Natural killer cell treated with Interleukin-12 subunit alpha and Interleukin-12 subunit beta and Interleukin-15 and Interleukin-18, amount 100 ng/mL, for 72 hours (primary cell): ENCODE data around the gene GNAQ. TPM values are rescaled to one million over a fixed set of nuclear protein-coding genes. Genes with fewer than 3 reads are reported as not detected.

Experiments used
- ATAC-seq, 2 donors: fragments of 150-1000 bp; cut with Tn5 transposase in 1 of 2; sonication (Bioruptor Pico), chemical (Tn5 transposase) in 1 of 2; 2 replicates each; pipeline ENCODE4 v1.10.0; 2021
- DNase-seq: peaks from one replicate; pipeline ENCODE4 v3.0.0; 2022; ENCODE audit warnings: low spot score
- H3K27ac Mint-ChIP-seq, 2 donors: 1 replicate in 1 of 2; 2 replicates in 1 of 2; pipeline ENCODE4 v1.8.0; 2022; ENCODE audit warnings: mixed read lengths in 2 of 2, mild to moderate bottlenecking in 1 of 2, moderate library complexity in 1 of 2
- H3K27me3 Mint-ChIP-seq, 2 donors: 1 replicate in 1 of 2; 2 replicates in 1 of 2; pipeline ENCODE4 v1.8.0; 2022; ENCODE audit warnings: mixed read lengths in 2 of 2
- H3K36me3 Mint-ChIP-seq: one replicate; pipeline ENCODE4 v1.8.0; 2022; ENCODE audit warnings: mixed read lengths
- H3K4me1 Mint-ChIP-seq, 2 donors: 1 replicate in 1 of 2; 2 replicates in 1 of 2; pipeline ENCODE4 v1.8.0; 2022; ENCODE audit warnings: low read depth in 2 of 2, mixed read lengths in 2 of 2, mild to moderate bottlenecking in 1 of 2
- H3K4me3 Mint-ChIP-seq: one replicate; pipeline ENCODE4 v1.8.0; 2022; ENCODE audit warnings: mixed read lengths
- H3K9me3 Mint-ChIP-seq: 2 replicates; pipeline ENCODE4 v1.8.0; 2022; ENCODE audit warnings: mixed read lengths
- total RNA-seq, 2 donors: library from RNA; stranded (reverse); gene quantifications; one replicate each; pipeline ENCODE4 v1.2.3, GENCODE V29; 2022

GNAQ gene
- total RNA-seq, 2 donors from 2014 or later, result 21.1 to 39.4 TPM

DNA sequence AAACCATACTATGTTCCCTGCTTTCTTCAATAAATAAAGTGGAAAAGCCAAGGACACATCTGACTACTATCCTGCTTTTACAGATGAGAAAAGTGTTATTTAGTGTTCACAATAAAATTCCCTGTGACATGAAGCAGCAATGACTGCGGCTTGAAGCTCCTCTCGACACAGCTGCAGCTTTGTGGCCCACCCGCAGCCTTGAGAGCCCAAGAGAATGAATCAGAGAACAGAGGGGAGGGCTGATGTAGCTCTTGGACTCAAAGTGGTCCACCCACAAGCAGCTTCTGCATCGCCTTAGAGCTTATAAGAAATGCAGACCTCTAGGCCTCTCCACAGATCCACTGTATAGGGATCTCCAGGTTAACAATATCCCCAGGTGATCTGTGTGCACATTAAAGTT is 202.2 kb downstream of the GNAQ start:
- ATAC-seq, result no peak
- no peak for DNase-seq
- H3K36me3 Mint-ChIP-seq, result no peaks in the 10 kb centered on the region
- no peak overlapping the region for H3K27ac Mint-ChIP-seq
- no peaks in the 10 kb centered on the region for H3K9me3 Mint-ChIP-seq
- peaks cover 0 to 3% of the 10 kb centered on the region in 2 donors for H3K27me3 Mint-ChIP-seq
- no peak overlapping the region for H3K4me3 Mint-ChIP-seq
- H3K4me1 Mint-ChIP-seq, result peaks cover 37% of the 10 kb centered on the region in 2 donors

GRCh38 chr9:77827104-77827784 is 204.4 kb downstream of the GNAQ start:
- ATAC-seq (no peak), DNase-seq (no peak)
- Mint-ChIP-seq H3K4me1 (peaks cover 35 to 36% of the 10 kb centered on the region in 2 donors), H3K4me3 (peak overlapping the region; percentile 1), H3K9me3 (no peaks in the 10 kb centered on the region), H3K27ac (peak overlapping the region in 1 of 2 donors; percentile 69), H3K36me3 (no peaks in the 10 kb centered on the region), H3K27me3 (peaks cover 0 to 3% of the 10 kb centered on the region in 2 donors)

- H3K36me3 Mint-ChIP-seq, result no peaks in the 10 kb centered on the region
- DNase-seq (no peak), ATAC-seq (no peak)
- H3K4me1 Mint-ChIP-seq, result peaks cover 29 to 31% of the 10 kb centered on the region in 2 donors
- H3K27me3 Mint-ChIP-seq, result no peaks in the 10 kb centered on the region
- no peaks in the 10 kb centered on the region for H3K9me3 Mint-ChIP-seq
- H3K4me3 Mint-ChIP-seq, result no peak overlapping the region
- H3K27ac Mint-ChIP-seq, result no peak overlapping the region
Measured at GRCh38 chr9:77826621-77827020, 205.0 kb downstream of the GNAQ start.

DNA sequence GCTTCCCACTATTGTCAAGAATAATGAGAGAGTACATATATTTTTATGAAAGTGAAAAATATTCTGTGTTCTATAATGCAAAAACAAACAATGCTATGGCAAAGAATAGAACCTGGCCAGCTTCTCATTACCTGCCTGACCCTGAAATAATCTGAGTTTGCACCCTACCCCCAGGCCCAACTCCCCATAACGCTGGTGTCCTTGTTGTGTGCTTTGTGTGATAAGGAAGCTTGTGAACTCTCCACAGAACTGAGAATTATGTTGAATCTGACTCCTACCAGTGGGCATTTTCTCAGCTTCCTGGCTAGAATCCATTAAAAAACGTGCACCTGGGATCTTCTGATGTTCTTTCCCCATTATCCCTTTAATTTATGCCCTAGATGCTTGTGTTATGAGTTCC is 205.5 kb downstream of the GNAQ start:
- H3K27ac Mint-ChIP-seq, result no peak overlapping the region
- no peaks in the 10 kb centered on the region for H3K9me3 Mint-ChIP-seq
- no peaks in the 10 kb centered on the region for H3K36me3 Mint-ChIP-seq
- peaks cover 28 to 31% of the 10 kb centered on the region in 2 donors for H3K4me1 Mint-ChIP-seq
- no peaks in the 10 kb centered on the region for H3K27me3 Mint-ChIP-seq
- DNase-seq, result no peak
- no peak for ATAC-seq
- no peak overlapping the region for H3K4me3 Mint-ChIP-seq

- ATAC-seq (no peak), DNase-seq (no peak)
- Mint-ChIP-seq H3K9me3 (no peaks in the 10 kb centered on the region), H3K4me1 (peaks cover 23 to 26% of the 10 kb centered on the region in 2 donors), H3K27me3 (no peaks in the 10 kb centered on the region), H3K36me3 (no peaks in the 10 kb centered on the region), H3K27ac (no peak overlapping the region), H3K4me3 (no peak overlapping the region)
Measured at GRCh38 chr9:77825361-77825760, 206.2 kb downstream of the GNAQ start.

DNA sequence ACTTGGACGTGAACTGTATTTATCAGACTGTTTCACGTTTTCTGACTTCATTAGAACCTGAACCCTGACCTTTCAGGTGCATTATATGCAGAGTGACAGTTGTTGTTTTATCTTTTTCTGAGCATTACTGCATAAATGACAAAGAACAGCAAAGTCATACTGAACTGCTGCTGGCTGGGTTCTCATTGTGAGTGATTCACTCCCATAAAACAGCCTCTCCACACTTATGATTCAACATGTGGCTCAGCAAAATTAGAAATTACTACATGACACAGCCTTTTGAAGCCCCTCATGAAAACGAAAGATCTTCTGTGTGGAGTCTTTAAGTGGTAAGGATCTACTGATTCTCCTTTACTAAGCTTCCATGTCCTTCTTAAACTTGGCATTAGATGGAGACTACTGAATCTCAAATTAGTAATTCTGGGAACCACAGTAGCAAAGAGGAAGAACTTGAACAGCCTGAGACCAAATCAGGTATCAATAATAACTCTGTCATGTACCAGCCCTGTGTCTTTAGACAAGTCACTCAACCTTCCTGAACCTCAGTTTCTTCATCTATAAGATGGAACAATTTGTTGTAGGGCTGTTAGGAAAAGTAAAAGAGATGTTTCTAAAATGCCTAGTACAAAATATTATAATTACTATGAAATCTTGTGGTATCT is 211.2 kb downstream of the GNAQ start:
- H3K27ac Mint-ChIP-seq, result no peak overlapping the region
- ATAC-seq (peak in 1 of 2 donors; percentile 63), DNase-seq (no peak)
- H3K4me1 Mint-ChIP-seq, result peaks cover 4 to 5% of the 10 kb centered on the region in 2 donors
- no peaks in the 10 kb centered on the region for H3K9me3 Mint-ChIP-seq
- no peaks in the 10 kb centered on the region for H3K36me3 Mint-ChIP-seq
- H3K4me3 Mint-ChIP-seq, result no peak overlapping the region
- peaks cover 0 to 2% of the 10 kb centered on the region in 2 donors for H3K27me3 Mint-ChIP-seq

GRCh38 chr9:77819657-77820056 is 212.0 kb downstream of the GNAQ start:
- no peak overlapping the region for H3K27ac Mint-ChIP-seq
- peaks cover 0 to 2% of the 10 kb centered on the region in 2 donors for H3K27me3 Mint-ChIP-seq
- ATAC-seq, result no peak

GRCh38 chr9:77817590-77818311 is 213.9 kb downstream of the GNAQ start:
- Mint-ChIP-seq H3K4me3 (no peak overlapping the region), H3K9me3 (no peaks in the 10 kb centered on the region), H3K4me1 (peaks cover 4 to 7% of the 10 kb centered on the region in 2 donors), H3K27me3 (peaks cover 0 to 2% of the 10 kb centered on the region in 2 donors), H3K27ac (no peak overlapping the region), H3K36me3 (no peaks in the 10 kb centered on the region)
- DNase-seq (no peak), ATAC-seq (no peak)

More at GRCh38 chr9:77819657-77820056, 212.0 kb downstream of the GNAQ start:
- no peak for DNase-seq
- H3K4me3 Mint-ChIP-seq, result no peak overlapping the region
- H3K9me3 Mint-ChIP-seq, result no peaks in the 10 kb centered on the region
- H3K4me1 Mint-ChIP-seq, result peaks cover 4 to 5% of the 10 kb centered on the region in 2 donors
- no peaks in the 10 kb centered on the region for H3K36me3 Mint-ChIP-seq

GRCh38 chr9:77816641-77817341 is 214.8 kb downstream of the GNAQ start:
- H3K27ac Mint-ChIP-seq, result no peak overlapping the region
- DNase-seq, result no peak

GRCh38 chr9:77815260-77815659 is 216.4 kb downstream of the GNAQ start:
- Mint-ChIP-seq H3K27me3 (peaks cover 0 to 2% of the 10 kb centered on the region in 2 donors), H3K4me1 (peaks cover 4 to 7% of the 10 kb centered on the region in 2 donors), H3K4me3 (no peak overlapping the region), H3K36me3 (no peaks in the 10 kb centered on the region), H3K9me3 (no peaks in the 10 kb centered on the region), H3K27ac (no peak overlapping the region)
- ATAC-seq (no peak), DNase-seq (no peak)

More at GRCh38 chr9:77816641-77817341, 214.8 kb downstream of the GNAQ start:
- ATAC-seq, result no peak
- H3K9me3 Mint-ChIP-seq, result no peaks in the 10 kb centered on the region
- peaks cover 4 to 7% of the 10 kb centered on the region in 2 donors for H3K4me1 Mint-ChIP-seq
- peaks cover 0 to 2% of the 10 kb centered on the region in 2 donors for H3K27me3 Mint-ChIP-seq
- no peak overlapping the region for H3K4me3 Mint-ChIP-seq
- H3K36me3 Mint-ChIP-seq, result no peaks in the 10 kb centered on the region

DNA sequence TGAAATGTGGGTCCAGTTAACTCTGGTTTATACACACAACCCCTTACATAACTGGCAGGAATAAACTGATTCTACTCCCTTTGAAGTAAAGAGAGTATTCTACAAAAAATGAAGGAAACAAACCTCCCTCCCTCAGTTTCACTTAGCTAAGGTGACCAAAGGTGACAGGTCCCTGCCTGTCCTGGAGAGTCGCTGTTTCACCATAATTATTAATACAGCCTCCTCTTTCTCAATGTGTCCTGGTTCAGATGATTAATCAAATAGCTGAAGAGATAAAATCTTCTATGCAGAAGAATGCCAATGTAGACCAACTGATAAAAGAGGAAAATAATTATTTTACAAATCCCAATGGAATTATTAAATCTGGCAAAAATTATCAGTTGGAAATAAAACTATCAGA is 219.8 kb downstream of the GNAQ start:
- ATAC-seq, result no peak

GRCh38 chr9:77810637-77811119 is 220.9 kb downstream of the GNAQ start:
- Mint-ChIP-seq H3K36me3 (no peaks in the 10 kb centered on the region), H3K27ac (no peak overlapping the region), H3K4me3 (no peak overlapping the region), H3K9me3 (no peaks in the 10 kb centered on the region), H3K4me1 (peaks cover 0 to 14% of the 10 kb centered on the region in 2 donors), H3K27me3 (no peaks in the 10 kb centered on the region)
- DNase-seq (no peak), ATAC-seq (no peak)

More for the DNA sequence above, 219.8 kb downstream of the GNAQ start:
- Mint-ChIP-seq H3K4me3 (no peak overlapping the region), H3K36me3 (no peaks in the 10 kb centered on the region), H3K27ac (no peak overlapping the region), H3K27me3 (no peaks in the 10 kb centered on the region), H3K9me3 (no peaks in the 10 kb centered on the region), H3K4me1 (peaks cover 0 to 14% of the 10 kb centered on the region in 2 donors)
- no peak for DNase-seq

GRCh38 chr9:77810047-77810446 is 221.6 kb downstream of the GNAQ start:
- Mint-ChIP-seq H3K4me1 (peaks cover 0 to 14% of the 10 kb centered on the region in 2 donors), H3K9me3 (no peaks in the 10 kb centered on the region), H3K27me3 (no peaks in the 10 kb centered on the region), H3K36me3 (no peaks in the 10 kb centered on the region), H3K4me3 (no peak overlapping the region), H3K27ac (no peak overlapping the region)
- ATAC-seq (no peak), DNase-seq (no peak)
